Activated B cell treated with CpG ODN at 0.5 μM for 24 hours (primary cell): ENCODE measurements around the gene CCBE1. TPM values are rescaled to one million over a fixed set of nuclear protein-coding genes. Genes with fewer than 3 reads are reported as not detected.

ENCODE experiments used
- ATAC-seq: fragments of 200-7000 bp; cut with Tn5 transposase; one replicate; pipeline ENCODE4 v1.10.0; 2021; ENCODE audit warnings: low read depth, mild to moderate bottlenecking, moderate library complexity
- CTCF ChIA-PET: fragments of 350-600 bp; sonication (Branson Sonifier 250); formaldehyde crosslinking; loops from one replicate; lab custom pipeline; 2021; ENCODE audit warnings: antibody characterized with exemption; lab: Charles Lee
- POLR2A ChIA-PET: fragments of 350-600 bp; sonication (Branson Sonifier 250); formaldehyde crosslinking; loops from one replicate; lab custom pipeline; 2021; ENCODE audit warnings: antibody characterized with exemption; lab: Charles Lee
- DNase-seq: peaks from one replicate; pipeline ENCODE4 v3.0.0; 2022
- H3K27ac Mint-ChIP-seq: one replicate; pipeline ENCODE4 v1.8.0; 2020; ENCODE audit warnings: mixed read lengths
- H3K27me3 Mint-ChIP-seq: one replicate; pipeline ENCODE4 v1.8.0; 2021; ENCODE audit warnings: mixed read lengths
- H3K36me3 Mint-ChIP-seq: one replicate; pipeline ENCODE4 v1.8.0; 2021; ENCODE audit warnings: low read depth, mixed read lengths
- H3K4me1 Mint-ChIP-seq: one replicate; pipeline ENCODE4 v1.8.0; 2021; ENCODE audit warnings: mixed read lengths
- H3K4me3 Mint-ChIP-seq: one replicate; pipeline ENCODE4 v1.8.0; 2020; ENCODE audit warnings: mild to moderate bottlenecking, mixed read lengths
- H3K9me3 Mint-ChIP-seq: one replicate; pipeline ENCODE4 v1.8.0; 2020; ENCODE audit warnings: mixed read lengths
- intact Hi-C: fragments of 100-400 bp; cut with micrococcal nuclease; formaldehyde crosslinking; loops from one replicate; pipeline ENCODE4 v1.15.1; 2024
- total RNA-seq: library from RNA; stranded (reverse); gene quantifications from 2 replicates; pipeline ENCODE4 v1.2.3, GENCODE V29; 2022
- TF ChIP-seq, protein P1 (sequence below): fragments of 200-600 bp; IDR thresholded peaks from one replicate; pipeline ENCODE4 v1.8.0; 2022; ENCODE audit warnings: antibody characterized with exemption, mild to moderate bottlenecking

The CCBE1 gene
- total RNA-seq, 1 donor from 2014 or later = 0.04 TPM

DNA sequence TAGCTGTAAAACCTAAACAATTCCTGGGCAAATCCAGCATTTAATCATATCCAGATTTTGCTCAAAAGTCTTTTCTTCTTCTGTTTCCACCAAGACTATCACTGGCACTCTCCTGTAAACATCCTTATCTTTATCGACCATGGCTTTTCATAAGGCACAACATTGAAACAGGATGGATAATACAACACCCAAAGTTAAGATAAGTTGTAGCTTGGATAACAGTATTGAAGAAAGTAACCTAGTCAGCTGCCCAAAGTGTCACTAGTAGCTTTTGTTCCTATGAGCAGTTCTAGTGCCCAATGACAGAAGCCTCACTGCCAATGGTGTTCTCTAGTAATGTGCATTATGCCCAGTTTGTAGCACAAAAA lies 22.3 kb downstream of the CCBE1 start:
- Mint-ChIP-seq H3K27ac (no peak overlapping the region), H3K4me1 (no peaks in the 10 kb centered on the region), H3K4me3 (no peak overlapping the region)

DNA sequence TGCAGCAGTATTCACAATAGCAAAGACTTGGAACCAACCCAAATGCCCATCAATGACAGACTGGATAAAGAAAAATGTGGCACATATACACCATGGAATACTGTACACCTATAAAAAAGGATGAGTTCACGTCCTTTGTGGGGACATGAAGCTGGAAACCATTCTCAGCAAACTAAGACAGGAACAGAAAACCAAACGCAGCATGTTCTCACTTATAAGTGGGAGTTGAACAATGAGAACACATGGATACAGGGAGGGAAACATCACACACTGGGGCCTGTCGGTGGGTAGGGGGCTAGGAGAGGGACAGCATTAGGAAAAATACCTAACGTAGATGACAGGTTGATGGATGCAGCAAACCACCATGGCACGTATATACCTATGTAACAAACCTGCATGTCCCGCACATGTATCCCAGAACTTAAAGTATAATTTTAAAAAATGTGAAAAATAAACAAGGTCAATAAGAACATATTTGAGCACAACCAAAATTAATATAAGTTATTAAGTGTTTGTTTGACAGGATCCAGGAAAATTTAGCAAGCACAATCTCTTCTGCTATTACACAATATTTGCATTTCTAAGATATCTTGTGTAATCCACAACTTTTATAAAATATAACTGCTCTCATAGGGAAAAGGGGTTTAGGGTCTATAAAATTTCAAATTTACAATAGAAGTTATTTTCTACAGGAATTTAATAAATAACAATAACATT lies 22.9 kb downstream of the CCBE1 start:
- Mint-ChIP-seq H3K27ac (no peak overlapping the region), H3K36me3 (no peaks in the 10 kb centered on the region), H3K9me3 (no peaks in the 10 kb centered on the region), H3K4me1 (no peaks in the 10 kb centered on the region), H3K27me3 (peaks cover 2% of the 10 kb centered on the region), H3K4me3 (no peak overlapping the region)
- intact Hi-C loops = no loop called here
- POLR2A ChIA-PET = no interaction called here
- TF ChIP-seq, protein P1, sequence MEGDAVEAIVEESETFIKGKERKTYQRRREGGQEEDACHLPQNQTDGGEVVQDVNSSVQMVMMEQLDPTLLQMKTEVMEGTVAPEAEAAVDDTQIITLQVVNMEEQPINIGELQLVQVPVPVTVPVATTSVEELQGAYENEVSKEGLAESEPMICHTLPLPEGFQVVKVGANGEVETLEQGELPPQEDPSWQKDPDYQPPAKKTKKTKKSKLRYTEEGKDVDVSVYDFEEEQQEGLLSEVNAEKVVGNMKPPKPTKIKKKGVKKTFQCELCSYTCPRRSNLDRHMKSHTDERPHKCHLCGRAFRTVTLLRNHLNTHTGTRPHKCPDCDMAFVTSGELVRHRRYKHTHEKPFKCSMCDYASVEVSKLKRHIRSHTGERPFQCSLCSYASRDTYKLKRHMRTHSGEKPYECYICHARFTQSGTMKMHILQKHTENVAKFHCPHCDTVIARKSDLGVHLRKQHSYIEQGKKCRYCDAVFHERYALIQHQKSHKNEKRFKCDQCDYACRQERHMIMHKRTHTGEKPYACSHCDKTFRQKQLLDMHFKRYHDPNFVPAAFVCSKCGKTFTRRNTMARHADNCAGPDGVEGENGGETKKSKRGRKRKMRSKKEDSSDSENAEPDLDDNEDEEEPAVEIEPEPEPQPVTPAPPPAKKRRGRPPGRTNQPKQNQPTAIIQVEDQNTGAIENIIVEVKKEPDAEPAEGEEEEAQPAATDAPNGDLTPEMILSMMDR = no peak
- CTCF ChIA-PET = no interaction called here
- ATAC-seq (no peak), DNase-seq (no peak)

More for the DNA sequence above, 22.3 kb downstream of the CCBE1 start:
- DNase-seq (no peak), ATAC-seq (no peak)
- Mint-ChIP-seq H3K9me3 (no peaks in the 10 kb centered on the region), H3K27me3 (peaks cover 5% of the 10 kb centered on the region), H3K36me3 (no peaks in the 10 kb centered on the region)
- CTCF ChIA-PET = no interaction called here
- POLR2A ChIA-PET = no interaction called here
- intact Hi-C loops = no loop called here
- TF ChIP-seq, protein P1 = no peak

DNA sequence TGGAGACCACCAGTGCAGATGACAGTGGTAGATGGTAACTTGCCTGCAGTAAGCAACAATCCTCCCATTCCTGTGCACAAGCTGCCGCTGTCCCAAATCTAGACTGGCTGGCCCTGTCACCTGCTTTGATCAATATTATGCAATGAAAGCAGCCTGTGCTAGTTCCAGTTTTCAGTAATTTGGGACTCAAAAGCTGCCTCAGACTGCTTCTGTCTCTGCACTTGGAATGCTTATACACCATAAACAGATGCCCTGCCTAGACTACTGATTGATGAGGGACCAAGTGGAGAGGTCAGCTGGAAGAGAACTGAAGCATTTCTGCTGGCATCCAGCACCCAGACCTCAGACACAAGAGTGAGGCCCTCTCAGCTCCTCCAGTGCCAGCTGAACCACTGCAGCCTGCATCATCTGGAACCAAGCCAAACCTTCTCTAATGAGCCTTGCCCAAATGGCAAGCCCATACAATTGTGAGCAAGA lies 24.9 kb downstream of the CCBE1 start:
- H3K27me3 Mint-ChIP-seq = peaks cover 5% of the 10 kb centered on the region
- ATAC-seq (no peak), DNase-seq (no peak)
- POLR2A ChIA-PET = no interaction called here
- H3K4me3 Mint-ChIP-seq = no peak overlapping the region
- CTCF ChIA-PET = no interaction called here
- H3K9me3 Mint-ChIP-seq = no peaks in the 10 kb centered on the region
- H3K36me3 Mint-ChIP-seq = no peaks in the 10 kb centered on the region
- no peak overlapping the region for H3K27ac Mint-ChIP-seq
- no peaks in the 10 kb centered on the region for H3K4me1 Mint-ChIP-seq
- TF ChIP-seq, protein P1 = no peak
- intact Hi-C loops = no loop called here

DNA sequence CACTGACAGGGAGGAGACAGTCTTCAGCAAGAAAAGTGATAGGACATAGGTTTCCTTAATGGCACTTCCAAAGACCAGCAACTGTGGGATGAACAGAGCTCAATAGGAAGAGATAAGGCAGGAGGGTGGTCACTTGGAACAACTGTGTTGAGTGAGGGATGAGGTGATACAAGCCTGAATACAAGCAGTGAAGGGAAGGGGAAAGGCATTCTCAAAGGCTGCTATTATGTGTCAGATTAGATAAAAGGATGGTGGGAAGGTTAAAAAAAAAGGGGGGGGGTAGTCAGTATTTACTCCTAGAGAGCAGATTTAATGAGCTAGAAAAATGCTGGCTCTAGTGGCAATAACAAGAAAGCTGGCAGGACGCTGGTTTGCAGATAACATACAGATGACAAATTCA lies 25.7 kb downstream of the CCBE1 start:
- ChIA-PET POLR2A (no interaction called here), CTCF (no interaction called here)

DNA sequence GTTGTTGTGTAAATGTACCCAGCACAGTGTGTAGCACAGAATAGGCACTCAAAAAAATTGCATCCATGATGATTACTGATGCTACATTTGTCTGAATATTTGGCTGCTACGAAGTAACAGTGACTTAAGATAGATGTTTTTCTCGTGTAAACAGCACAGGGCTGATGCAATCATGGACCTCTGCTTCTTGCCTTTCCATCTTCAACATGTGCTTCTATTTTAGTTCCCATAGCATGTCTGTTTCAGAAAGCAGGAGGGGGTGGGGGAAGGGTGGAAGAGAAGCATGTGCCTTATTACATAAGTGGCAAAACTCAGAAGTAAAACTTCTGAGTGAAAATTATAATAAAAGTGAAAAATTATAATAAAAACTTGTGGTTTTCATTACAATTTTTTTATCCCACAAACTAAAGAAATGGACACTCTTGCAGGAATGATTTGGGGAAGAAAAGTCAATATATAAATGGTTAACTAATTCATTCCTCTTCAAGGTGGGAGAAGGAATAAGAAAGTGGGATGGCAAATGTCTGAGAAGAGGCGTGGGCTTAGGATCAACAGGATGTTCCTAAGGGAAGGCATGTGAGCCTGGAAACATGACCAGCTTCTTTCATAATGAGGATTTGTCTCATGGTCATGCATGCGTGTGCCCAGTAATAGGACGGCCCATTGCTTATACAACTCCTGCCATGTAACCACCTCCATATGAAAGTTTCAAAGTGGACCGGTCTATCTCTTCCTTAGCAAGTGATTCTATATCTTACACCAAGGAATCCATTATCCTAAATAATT lies 27.2 kb downstream of the CCBE1 start:
- Mint-ChIP-seq H3K27me3 (peaks cover 5% of the 10 kb centered on the region), H3K36me3 (no peaks in the 10 kb centered on the region), H3K4me1 (no peaks in the 10 kb centered on the region), H3K9me3 (no peaks in the 10 kb centered on the region), H3K4me3 (no peak overlapping the region), H3K27ac (no peak overlapping the region)
- no peak for ATAC-seq
- no peak for DNase-seq
- intact Hi-C loops = no loop called here
- TF ChIP-seq, protein P1 = no peak
- CTCF ChIA-PET = no interaction called here
- POLR2A ChIA-PET = no interaction called here

More for the DNA sequence above, 25.7 kb downstream of the CCBE1 start:
- Mint-ChIP-seq H3K36me3 (no peaks in the 10 kb centered on the region), H3K27ac (no peak overlapping the region), H3K27me3 (peaks cover 5% of the 10 kb centered on the region), H3K4me1 (no peaks in the 10 kb centered on the region), H3K9me3 (no peaks in the 10 kb centered on the region), H3K4me3 (no peak overlapping the region)
- ATAC-seq = no peak
- intact Hi-C loops = no loop called here
- DNase-seq = no peak
- TF ChIP-seq, protein P1 = no peak
